Breast epithelium (tissue), 4 donors: ENCODE results near the gene SREK1IP1. TPM values are rescaled to one million over a fixed set of nuclear protein-coding genes. Genes with fewer than 3 reads are reported as not detected.

Experiments used
- DNase-seq, 2 donors: peaks; one replicate each; pipeline ENCODE4 v3.0.0-alpha.2; 2019; ENCODE audit warnings: low spot score in 2 of 2
- H3K27ac ChIP-seq, 2 donors: fragments of 200-600 bp; sonication (generic) in 1 of 2; one replicate each; pipeline ENCODE4 v1.5.1; 2016 to 2019; ENCODE audit warnings: mild to moderate bottlenecking in 1 of 2
- H3K27me3 ChIP-seq, 2 donors: fragments of 200-600 bp; sonication (generic) in 1 of 2; one replicate each; pipeline versions ENCODE4 v1.5.1 to v1.6.0; 2017 to 2019; ENCODE audit warnings: control low read depth in 1 of 2, mild to moderate bottlenecking in 1 of 2
- H3K36me3 ChIP-seq: fragments of 200-600 bp; one replicate; pipeline ENCODE4 v1.5.1; 2019
- H3K4me1 ChIP-seq, 2 donors: fragments of 200-600 bp; sonication (generic); one replicate each; pipeline ENCODE4 v1.5.1; 2016 to 2019; ENCODE audit warnings: control low read depth in 1 of 2
- H3K4me3 ChIP-seq, 3 donors: fragments of 200-600 bp; sonication (generic); 1 replicate in 2 of 3; 2 replicates in 1 of 3; pipeline ENCODE4 v1.5.1; 2016 to 2019; ENCODE audit warnings: mild to moderate bottlenecking in 3 of 3, moderate library complexity in 2 of 3
- H3K9me3 ChIP-seq, 2 donors: fragments of 200-600 bp; sonication (generic) in 1 of 2; one replicate each; pipeline ENCODE4 v1.5.1; 2016 to 2019; ENCODE audit warnings: control low read depth in 1 of 2
- CTCF ChIP-seq, 3 donors: fragments of 450-650 bp; IDR thresholded peaks; one replicate each; pipeline ENCODE4 v1.5.1; 2016 to 2017; ENCODE audit warnings: antibody characterized with exemption in 3 of 3, mild to moderate bottlenecking in 3 of 3, moderate library complexity in 3 of 3
- POLR2A ChIP-seq: fragments of 450-650 bp; IDR thresholded peaks from one replicate; pipeline ENCODE4 v1.6.1; 2016; ENCODE audit warnings: antibody characterized with exemption, mild to moderate bottlenecking, moderate library complexity
- POLR2AphosphoS5 ChIP-seq, 3 donors: sonication (generic); formaldehyde crosslinking; IDR thresholded peaks; one replicate each; pipeline ENCODE4 v1.6.1; 2017; ENCODE audit warnings: antibody characterized with exemption in 3 of 3
- intact Hi-C: fragments of 100-400 bp; cut with DNase I; formaldehyde crosslinking; loops from one replicate; pipeline ENCODE4 v1.15.1; 2023; ENCODE audit warnings: low total_unique reads
- total RNA-seq, 3 donors: library from RNA; depleted of rRNA; stranded (reverse); fragments of >200 nt; gene quantifications; one replicate each; pipeline ENCODE4 v1.1.0, GENCODE V29; 2016

Gene SREK1IP1
- total RNA-seq, 3 donors from 2014 or later: 6.6 to 13.0 (median 8.9) TPM

GRCh38 chr5:64806537-64806936 lies 38.0 kb upstream of the SREK1IP1 start:
- no peak overlapping the region for H3K4me3 ChIP-seq
- no peaks in the 10 kb centered on the region for H3K4me1 ChIP-seq
- no peak for DNase-seq
- H3K27me3 ChIP-seq: no peaks in the 10 kb centered on the region
- H3K36me3 ChIP-seq: no peaks in the 10 kb centered on the region
- no peak overlapping the region for H3K27ac ChIP-seq
- H3K9me3 ChIP-seq: no peaks in the 10 kb centered on the region
- intact Hi-C loops: no loop called here
- TF ChIP-seq POLR2A (no peak), POLR2AphosphoS5 (IDR thresholded peaks at IDR 0.05) (no peak), CTCF (IDR thresholded peaks at IDR 0.05) (no peak)

GRCh38 chr5:64800926-64801325 lies 32.4 kb upstream of the SREK1IP1 start:
- Histone ChIP-seq H3K27me3 (no peaks in the 10 kb centered on the region), H3K36me3 (no peaks in the 10 kb centered on the region), H3K4me1 (no peaks in the 10 kb centered on the region), H3K27ac (no peak overlapping the region), H3K9me3 (no peaks in the 10 kb centered on the region), H3K4me3 (no peak overlapping the region)
- DNase-seq: no peak
- TF ChIP-seq POLR2A: no peak
- no peak for TF ChIP-seq CTCF (IDR thresholded peaks at IDR 0.05)
- TF ChIP-seq POLR2AphosphoS5 (IDR thresholded peaks at IDR 0.05): no peak
- intact Hi-C loops: no loop called here

GRCh38 chr5:64796301-64796700 lies 27.8 kb upstream of the SREK1IP1 start:
- intact Hi-C loops: no loop called here
- Histone ChIP-seq H3K9me3 (no peaks in the 10 kb centered on the region), H3K27ac (no peak overlapping the region), H3K36me3 (no peaks in the 10 kb centered on the region), H3K27me3 (no peaks in the 10 kb centered on the region), H3K4me1 (no peaks in the 10 kb centered on the region), H3K4me3 (no peak overlapping the region)
- TF ChIP-seq POLR2AphosphoS5 (IDR thresholded peaks at IDR 0.05) (no peak), CTCF (IDR thresholded peaks at IDR 0.05) (no peak), POLR2A (no peak)
- DNase-seq: no peak

- Histone ChIP-seq H3K27me3 (no peaks in the 10 kb centered on the region), H3K9me3 (no peaks in the 10 kb centered on the region), H3K4me1 (no peaks in the 10 kb centered on the region), H3K36me3 (no peaks in the 10 kb centered on the region), H3K27ac (no peak overlapping the region), H3K4me3 (no peak overlapping the region)
- no peak for TF ChIP-seq POLR2A
- no peak for TF ChIP-seq CTCF (IDR thresholded peaks at IDR 0.05)
- no peak for TF ChIP-seq POLR2AphosphoS5 (IDR thresholded peaks at IDR 0.05)
- intact Hi-C loops: no loop called here
- DNase-seq: no peak
Observed at GRCh38 chr5:64794053-64794770, 25.7 kb upstream of the SREK1IP1 start.

GRCh38 chr5:64792469-64792868 lies 24.0 kb upstream of the SREK1IP1 start:
- intact Hi-C loops: no loop called here
- H3K4me1 ChIP-seq: no peaks in the 10 kb centered on the region
- no peak overlapping the region for H3K27ac ChIP-seq
- no peaks in the 10 kb centered on the region for H3K9me3 ChIP-seq
- TF ChIP-seq POLR2A (no peak), POLR2AphosphoS5 (IDR thresholded peaks at IDR 0.05) (no peak), CTCF (IDR thresholded peaks at IDR 0.05) (no peak)
- DNase-seq: no peak
- no peak overlapping the region for H3K4me3 ChIP-seq
- H3K36me3 ChIP-seq: no peaks in the 10 kb centered on the region
- H3K27me3 ChIP-seq: no peaks in the 10 kb centered on the region
